Naive thymus-derived CD4-positive, alpha-beta T cell (primary cell): ENCODE results near the gene SYS1. TPM values are rescaled to one million over a fixed set of nuclear protein-coding genes. Genes with fewer than 3 reads are reported as not detected.
"Not testable (repeated sequence)": the region's sequence is repeated elsewhere in the genome, so short reads cannot be mapped to it uniquely, and the experiment has no call there.

Experiments
- ATAC-seq: fragments of 150-1000 bp; cut with Tn5 transposase; 2 replicates; pipeline ENCODE4 v1.10.0; 2021; ENCODE audit warnings: mild to moderate bottlenecking, moderate library complexity
- CTCF ChIA-PET: fragments of 350-600 bp; sonication (Branson Sonifier 250); formaldehyde crosslinking; loops from one replicate; lab custom pipeline; 2021; ENCODE audit warnings: antibody characterized with exemption; lab: Charles Lee
- POLR2A ChIA-PET: fragments of 350-600 bp; sonication (Branson Sonifier 250); formaldehyde crosslinking; loops from one replicate; lab custom pipeline; 2021; ENCODE audit warnings: antibody characterized with exemption, inconsistent platforms; lab: Charles Lee
- DNase-seq, 9 donors: peaks; one replicate each; pipeline versions ENCODE4 v3.0.0 to v3.0.0-alpha.2; 2020 to 2022; ENCODE audit warnings: mixed read lengths in 1 of 9
- H3K27ac ChIP-seq: one replicate; pipeline ENCODE4 v1.7.0; 2013; ENCODE audit warnings: mild to moderate bottlenecking, low read depth, low read length, moderate library complexity
- H3K27me3 ChIP-seq, 2 donors: one replicate each; pipeline ENCODE4 v1.7.0; 2013; ENCODE audit warnings: low read length in 2 of 2, mild to moderate bottlenecking in 2 of 2, moderate library complexity in 2 of 2; ENCODE audit not compliant: control insufficient read depth in 2 of 2, insufficient read depth in 2 of 2
- H3K36me3 ChIP-seq, 3 experiments: 1 replicate in 2 of 3; 2 replicates in 1 of 3; pipeline ENCODE4 v1.7.0; 2013; ENCODE audit warnings: low read length in 3 of 3, mild to moderate bottlenecking in 3 of 3, moderate library complexity in 1 of 3; ENCODE audit not compliant: insufficient read depth in 3 of 3, control insufficient read depth in 2 of 3
- H3K4me1 ChIP-seq, 2 donors: one replicate each; pipeline ENCODE4 v1.7.0; 2013; ENCODE audit warnings: low read length in 2 of 2, mild to moderate bottlenecking in 2 of 2, moderate library complexity in 1 of 2; ENCODE audit not compliant: control insufficient read depth in 2 of 2, insufficient read depth in 2 of 2
- H3K4me3 ChIP-seq: 2 replicates; pipeline ENCODE4 v1.7.0; 2013; ENCODE audit warnings: mild to moderate bottlenecking, low read length
- H3K9me3 ChIP-seq, 3 experiments: 1 replicate in 2 of 3; 2 replicates in 1 of 3; pipeline ENCODE4 v1.7.0; 2013; ENCODE audit warnings: low read length in 3 of 3; ENCODE audit not compliant: control insufficient read depth in 2 of 3
- H3K27ac Mint-ChIP-seq, 9 donors: one replicate each; pipeline ENCODE4 v1.8.0; 2020 to 2022; ENCODE audit warnings: mixed read lengths in 9 of 9, mild to moderate bottlenecking in 8 of 9, moderate library complexity in 5 of 9, inconsistent platforms in 2 of 9
- H3K27me3 Mint-ChIP-seq, 5 donors: one replicate each; pipeline ENCODE4 v1.8.0; 2021 to 2022; ENCODE audit warnings: mixed read lengths in 5 of 5, mild to moderate bottlenecking in 1 of 5
- H3K36me3 Mint-ChIP-seq, 5 donors: one replicate each; pipeline ENCODE4 v1.8.0; 2020 to 2022; ENCODE audit warnings: mixed read lengths in 5 of 5, mild to moderate bottlenecking in 3 of 5, inconsistent platforms in 1 of 5
- H3K4me1 Mint-ChIP-seq, 7 donors: one replicate each; pipeline ENCODE4 v1.8.0; 2020 to 2022; ENCODE audit warnings: mixed read lengths in 7 of 7, mild to moderate bottlenecking in 3 of 7, inconsistent platforms in 1 of 7
- H3K4me3 Mint-ChIP-seq, 10 donors: one replicate each; pipeline ENCODE4 v1.8.0; 2020 to 2022; ENCODE audit warnings: mild to moderate bottlenecking in 10 of 10, mixed read lengths in 10 of 10, moderate library complexity in 6 of 10, inconsistent platforms in 2 of 10
- H3K9me3 Mint-ChIP-seq, 11 donors: one replicate each; pipeline ENCODE4 v1.8.0; 2020 to 2022; ENCODE audit warnings: mixed read lengths in 11 of 11, mild to moderate bottlenecking in 4 of 11, inconsistent platforms in 1 of 11, moderate library complexity in 1 of 11
- intact Hi-C, 2 donors: fragments of 100-400 bp; cut with micrococcal nuclease; formaldehyde crosslinking; loops; one replicate each; pipeline ENCODE4 v1.15.1; 2023
- polyA plus RNA-seq, 2 donors: library from polyadenylated mRNA; unstranded; fragments of 300-500 nt; fragmentation: Illumina TruSeq; gene quantifications; one replicate each; pipeline ENCODE4 v1.2.3, GENCODE V29; 2021
- total RNA-seq, 6 experiments: library from RNA in 5 of 6; stranded (reverse) in 5 of 6; gene quantifications; 1 replicate in 5 of 6; 2 replicates in 1 of 6; pipeline ENCODE4 v1.2.3 and lab custom pipeline; 2021 to 2026

Gene SYS1
- total and polyA plus RNA-seq, 7 experiments from 2014 or later: 23.9 to 111 (median 62.0) TPM

DNA sequence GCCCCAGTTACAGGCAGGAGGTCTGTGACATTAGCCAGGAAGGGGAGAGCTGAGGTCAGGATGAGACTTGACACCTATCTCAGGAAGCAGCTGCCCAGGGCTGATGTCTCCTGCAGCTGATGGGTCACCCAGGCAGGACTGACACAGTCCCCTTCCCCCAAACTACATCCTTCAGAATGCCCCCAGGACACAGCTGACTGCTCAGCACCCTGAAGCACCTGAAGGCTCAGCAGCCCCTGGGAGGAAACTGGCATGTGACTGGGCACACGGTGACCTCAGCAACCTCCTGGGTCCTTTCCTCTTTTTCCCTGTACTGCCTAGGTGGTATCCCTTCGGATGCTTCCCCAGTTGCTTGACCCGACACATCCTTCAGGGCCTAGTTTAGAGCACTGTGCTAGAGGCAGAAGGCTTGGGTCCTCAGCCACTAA is 16.7 kb upstream of the SYS1 start:
- intact Hi-C loops: no loop called here
- H3K9me3 ChIP-seq: no peaks in the 10 kb centered on the region
- ATAC-seq: no peak
- H3K27ac Mint-ChIP-seq: peak overlapping the region in 2 of 9 donors; percentile 40 to 49
- H3K4me3 ChIP-seq: no peak overlapping the region
- no peaks in the 10 kb centered on the region for H3K36me3 Mint-ChIP-seq
- H3K27ac ChIP-seq: no peak overlapping the region
- ChIA-PET POLR2A (no interaction called here), CTCF (interaction anchor here (2.1 kb wide), 1 partner anchor 23 kb away, joined by 4 read pairs; no protein-coding TSS in a partner anchor)
- no peaks in the 10 kb centered on the region for H3K9me3 Mint-ChIP-seq
- peak overlapping the region in 2 of 10 donors; percentile 39 to 95 for H3K4me3 Mint-ChIP-seq
- H3K4me1 Mint-ChIP-seq: peaks cover 3 to 61% (median 7%) of the 10 kb centered on the region in 7 donors
- peaks cover 4% of the 10 kb centered on the region in 2 donors for H3K4me1 ChIP-seq
- no peaks in the 10 kb centered on the region for H3K36me3 ChIP-seq
- no peaks in the 10 kb centered on the region for H3K27me3 ChIP-seq
- peaks cover 0 to 18% (median 7%) of the 10 kb centered on the region in 5 donors for H3K27me3 Mint-ChIP-seq
- DNase-seq: no peak

DNA sequence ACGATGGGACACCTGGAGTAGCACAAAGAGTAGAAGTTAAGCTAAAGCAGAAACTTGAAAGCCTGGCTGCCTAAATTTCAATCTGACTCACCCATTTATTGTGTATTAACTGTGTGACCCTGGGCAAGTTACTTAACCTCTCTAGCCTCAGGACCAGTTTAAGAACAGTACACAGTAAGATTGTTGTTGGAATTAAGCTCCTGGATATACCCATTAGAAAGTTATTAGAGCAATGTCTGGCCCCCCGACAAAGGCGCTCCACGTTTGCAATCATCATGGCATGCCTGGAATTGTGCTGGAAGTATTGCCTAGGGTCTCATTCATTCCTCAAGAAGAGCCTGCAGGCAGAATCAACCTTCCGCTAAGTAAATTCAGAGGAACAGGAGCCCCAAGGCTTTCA is 16.1 kb upstream of the SYS1 start:
- no peaks in the 10 kb centered on the region for H3K36me3 ChIP-seq
- Mint-ChIP-seq H3K4me3 (peak overlapping the region in 9 of 10 donors; percentile 16 to 95 (median 76)), H3K36me3 (no peaks in the 10 kb centered on the region), H3K27me3 (peaks cover 0 to 18% (median 7%) of the 10 kb centered on the region in 5 donors), H3K9me3 (no peaks in the 10 kb centered on the region), H3K27ac (peak overlapping the region in 3 of 9 donors; percentile 40 to 83 (median 72)), H3K4me1 (peaks cover 3 to 61% (median 7%) of the 10 kb centered on the region in 7 donors)
- no peaks in the 10 kb centered on the region for H3K27me3 ChIP-seq
- ATAC-seq (no peak), DNase-seq (no peak)
- intact Hi-C loops: no loop called here
- ChIA-PET POLR2A (no interaction called here), CTCF (interaction anchor here (2.1 kb wide), 1 partner anchor 24 kb away, joined by 4 read pairs; no protein-coding TSS in a partner anchor)
- H3K9me3 ChIP-seq: no peaks in the 10 kb centered on the region
- H3K4me3 ChIP-seq: no peak overlapping the region
- H3K4me1 ChIP-seq: peaks cover 4% of the 10 kb centered on the region in 2 donors
- no peak overlapping the region for H3K27ac ChIP-seq

DNA sequence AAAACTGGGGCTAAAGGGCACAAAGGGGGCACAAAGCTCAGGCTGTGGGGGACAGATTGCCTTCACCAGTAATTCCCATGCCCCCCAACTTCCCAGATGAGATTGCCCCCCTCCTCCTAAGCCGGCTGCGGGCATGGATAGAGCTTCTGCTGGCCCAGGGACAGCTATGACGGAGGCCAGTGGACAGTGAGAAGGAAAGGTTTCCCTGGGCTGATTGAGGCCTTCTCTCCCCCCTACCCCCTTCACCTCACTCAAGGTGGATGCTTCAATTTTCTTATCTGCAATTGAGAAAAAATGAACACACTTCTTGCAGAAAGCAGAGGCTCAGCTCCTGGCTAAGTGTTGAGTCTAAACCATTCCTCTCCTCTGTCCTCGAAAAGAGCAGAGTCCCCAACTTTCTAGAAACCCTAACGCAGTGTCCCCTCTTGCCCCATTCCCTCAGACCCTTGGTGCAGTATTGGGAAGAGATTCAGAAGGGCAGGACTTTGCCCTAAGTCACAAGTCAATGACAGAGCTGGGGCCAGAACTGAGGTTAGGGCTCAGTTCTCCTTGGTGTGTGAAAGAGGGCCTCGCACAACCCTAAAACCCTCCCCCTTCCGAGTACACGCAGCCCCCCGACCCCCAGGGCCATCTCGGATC is 15.5 kb upstream of the SYS1 start:
- no peaks in the 10 kb centered on the region for H3K27me3 ChIP-seq
- H3K4me1 Mint-ChIP-seq: peaks cover 3 to 56% (median 7%) of the 10 kb centered on the region in 7 donors
- ChIA-PET POLR2A (interaction anchor here (1.0 kb wide), 1 partner anchor 15 kb away, joined by 7 read pairs; the partner anchor contains the start of gene SYS1), CTCF (interaction anchor here (2.1 kb wide), 1 partner anchor 24 kb away, joined by 4 read pairs; no protein-coding TSS in a partner anchor)
- peaks cover 4% of the 10 kb centered on the region in 2 donors for H3K4me1 ChIP-seq
- ATAC-seq: peak; percentile 18
- no peak overlapping the region for H3K27ac ChIP-seq
- H3K4me3 Mint-ChIP-seq: peak overlapping the region; percentile 45 to 95 (median 74)
- peak overlapping the region in 1 of 9 donors; percentile 83 for H3K27ac Mint-ChIP-seq
- H3K9me3 ChIP-seq: no peaks in the 10 kb centered on the region
- peak overlapping the region; percentile 54 for H3K4me3 ChIP-seq
- intact Hi-C loops: no loop called here
- H3K27me3 Mint-ChIP-seq: peaks cover 0 to 18% (median 7%) of the 10 kb centered on the region in 5 donors
- no peak for DNase-seq
- no peaks in the 10 kb centered on the region for H3K36me3 Mint-ChIP-seq
- no peaks in the 10 kb centered on the region for H3K36me3 ChIP-seq
- H3K9me3 Mint-ChIP-seq: no peaks in the 10 kb centered on the region

GRCh38 chr20:45347936-45348778 is 14.8 kb upstream of the SYS1 start, which contains the start of gene SDC4:
Gene SDC4 (minus strand): TSS chr20:45348424. CDS start chr20:45348384, 40 bp downstream.
- H3K4me3 Mint-ChIP-seq: peak within 1 kb of the TSS; percentile 45 to 95 (median 74)
- no peaks in the 10 kb centered on the region for H3K36me3 Mint-ChIP-seq
- H3K27me3 Mint-ChIP-seq: peaks cover 0 to 18% (median 7%) of the 10 kb centered on the region in 5 donors
- intact Hi-C loops: loop anchor here in 1 of 2 donors (1.0 to 2.0 kb wide), 2 partner anchors 9 to 29 kb away; no protein-coding TSS in a partner anchor
- H3K36me3 ChIP-seq: no peaks in the 10 kb centered on the region
- no peaks in the 10 kb centered on the region for H3K9me3 Mint-ChIP-seq
- DNase-seq: peak in 3 of 9 donors; percentile 13 to 85 (median 42)
- H3K4me1 Mint-ChIP-seq: peaks cover 3 to 51% (median 7%) of the 10 kb centered on the region in 7 donors
- peak within 1 kb of the TSS in 1 of 9 donors; percentile 83 for H3K27ac Mint-ChIP-seq
- ChIA-PET CTCF (interaction anchor here (0.6 kb wide), 1 partner anchor 495 kb away, joined by 3 read pairs; no protein-coding TSS in a partner anchor), POLR2A (interaction anchor here (1.0 kb wide), 1 partner anchor 15 kb away, joined by 7 read pairs; the partner anchor contains the start of gene SYS1)
- no peaks in the 10 kb centered on the region for H3K9me3 ChIP-seq
- no peaks in the 10 kb centered on the region for H3K27me3 ChIP-seq
- peak within 1 kb of the TSS; percentile 54 for H3K4me3 ChIP-seq
- H3K27ac ChIP-seq: no peak within 1 kb of the TSS
- peaks cover 4% of the 10 kb centered on the region in 2 donors for H3K4me1 ChIP-seq
- peak; percentile 87 for ATAC-seq

DNA sequence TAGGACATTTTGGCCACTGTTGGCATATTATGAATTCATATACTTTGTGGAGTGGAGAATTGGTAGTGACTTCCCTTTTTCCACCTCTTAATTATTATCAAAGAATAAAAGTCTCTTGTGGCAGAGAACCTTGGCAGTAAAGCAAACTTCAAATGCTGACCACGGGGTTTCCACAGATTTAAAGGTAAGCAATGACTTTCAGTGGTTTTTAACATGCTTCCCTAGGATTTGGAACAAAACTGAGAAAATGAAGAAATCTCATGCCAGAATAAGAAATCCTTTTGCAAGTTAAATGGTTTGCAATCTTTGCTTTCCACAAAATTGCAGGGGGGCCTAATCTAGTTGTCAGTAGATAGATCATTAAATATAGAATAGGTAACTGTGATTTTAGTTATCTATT is 12.7 kb upstream of the SYS1 start:
- ChIA-PET POLR2A (no interaction called here), CTCF (no interaction called here)
- no peaks in the 10 kb centered on the region for H3K9me3 Mint-ChIP-seq
- H3K9me3 ChIP-seq: no peaks in the 10 kb centered on the region
- H3K4me1 Mint-ChIP-seq: peaks cover 3 to 58% (median 7%) of the 10 kb centered on the region in 7 donors
- H3K36me3 ChIP-seq: no peaks in the 10 kb centered on the region
- DNase-seq: no peak
- H3K36me3 Mint-ChIP-seq: no peaks in the 10 kb centered on the region
- no peak overlapping the region for H3K27ac Mint-ChIP-seq
- intact Hi-C loops: no loop called here
- no peak overlapping the region for H3K4me3 Mint-ChIP-seq
- no peak overlapping the region for H3K27ac ChIP-seq
- no peak for ATAC-seq
- peaks cover 0 to 17% (median 7%) of the 10 kb centered on the region in 5 donors for H3K27me3 Mint-ChIP-seq
- H3K4me3 ChIP-seq: no peak overlapping the region
- H3K4me1 ChIP-seq: peaks cover 4% of the 10 kb centered on the region in 2 donors
- H3K27me3 ChIP-seq: no peaks in the 10 kb centered on the region

DNA sequence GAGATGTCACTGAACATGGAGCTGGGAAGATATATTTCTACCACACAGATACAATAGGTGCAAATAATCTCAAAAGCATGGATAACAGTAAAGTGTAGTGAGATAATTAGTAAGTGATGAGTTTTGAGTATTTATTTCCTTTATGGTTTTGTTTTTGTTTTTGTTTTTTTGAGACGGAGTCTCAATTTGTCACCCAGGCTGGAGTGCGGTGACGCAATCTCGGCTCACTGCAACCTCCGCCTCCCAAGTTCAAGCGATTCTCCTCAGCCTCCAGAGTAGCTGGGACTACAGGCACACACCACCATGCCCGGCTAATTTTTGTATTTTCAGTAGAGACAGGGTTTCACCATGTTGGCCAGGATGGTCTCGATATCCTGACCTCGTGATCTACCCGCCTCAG is 12.2 kb upstream of the SYS1 start:
- H3K4me1 ChIP-seq, H3K27me3 ChIP-seq, H3K9me3 ChIP-seq, H3K4me3 ChIP-seq, H3K36me3 Mint-ChIP-seq, H3K27ac Mint-ChIP-seq, intact Hi-C loops, H3K4me3 Mint-ChIP-seq, ATAC-seq, POLR2A ChIA-PET, H3K36me3 ChIP-seq, H3K9me3 Mint-ChIP-seq, H3K27ac ChIP-seq, DNase-seq: not testable (repeated sequence)
- Mint-ChIP-seq H3K4me1 (peaks cover 3 to 58% (median 7%) of the 10 kb centered on the region in 7 donors), H3K27me3 (peaks cover 0 to 13% (median 7%) of the 10 kb centered on the region in 5 donors)
- CTCF ChIA-PET: interaction anchor here (1.2 kb wide), 1 partner anchor 11 kb away, joined by 3 read pairs; no protein-coding TSS in a partner anchor
